ENCODE data around the gene COL26A1. TPM values are rescaled to one million over a fixed set of nuclear protein-coding genes. Genes with fewer than 3 reads are reported as not detected.
A peak's percentile ranks its signal among the peaks of the same experiment; 100 is the strongest.
"Not testable (repeated sequence)": the region's sequence is repeated elsewhere in the genome, so short reads cannot be mapped to it uniquely, and the experiment has no call there.

COL26A1 gene
- total RNA-seq, 2 experiments from 2014 or later = not detected

DNA sequence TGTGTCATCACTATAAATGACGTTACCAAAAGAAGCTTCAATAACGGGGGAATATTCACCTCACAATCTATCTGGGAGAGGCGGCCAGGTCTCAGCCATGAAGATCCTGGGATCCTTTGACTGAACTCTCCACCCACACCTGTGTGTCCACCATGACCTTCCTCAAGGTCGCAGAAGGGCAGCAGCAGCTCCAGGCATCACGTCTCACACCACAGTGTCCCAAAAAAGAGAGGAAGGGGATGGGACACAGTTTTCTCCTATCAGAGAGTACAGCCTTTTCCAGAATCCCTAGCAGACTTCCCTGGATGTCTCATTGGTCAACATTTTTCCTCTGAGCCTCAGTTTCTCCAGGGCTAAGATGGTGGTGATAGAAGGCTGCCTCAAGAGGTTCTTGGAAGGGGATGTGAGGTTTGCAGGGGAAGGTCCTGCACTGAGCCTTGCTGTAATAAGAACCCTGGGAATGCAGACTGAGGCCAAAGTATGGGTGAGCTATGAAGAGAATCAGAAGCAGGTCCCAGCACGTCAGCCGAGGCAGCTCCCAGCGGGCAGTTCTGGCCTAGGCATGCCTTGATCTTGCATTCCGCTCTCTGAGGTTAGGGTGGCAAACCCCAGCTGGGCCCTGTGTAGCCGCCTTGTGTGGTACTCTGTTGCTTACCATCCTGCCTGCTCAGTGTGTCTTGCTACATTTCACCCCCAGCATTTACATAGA is 63.8 kb downstream of the COL26A1 start:
- DNase-seq (no peak), ATAC-seq (ENCODE audit: low read depth) (no peak)
- Mint-ChIP-seq H3K9me3 (no peaks in the 10 kb centered on the region), H3K27ac (no peak overlapping the region), H3K27me3 (peaks cover 13% of the 10 kb centered on the region), H3K4me1 (peaks cover 9% of the 10 kb centered on the region), H3K4me3 (no peak overlapping the region), H3K36me3 (no peaks in the 10 kb centered on the region)
- POLR2A ChIA-PET = no interaction called here

DNA sequence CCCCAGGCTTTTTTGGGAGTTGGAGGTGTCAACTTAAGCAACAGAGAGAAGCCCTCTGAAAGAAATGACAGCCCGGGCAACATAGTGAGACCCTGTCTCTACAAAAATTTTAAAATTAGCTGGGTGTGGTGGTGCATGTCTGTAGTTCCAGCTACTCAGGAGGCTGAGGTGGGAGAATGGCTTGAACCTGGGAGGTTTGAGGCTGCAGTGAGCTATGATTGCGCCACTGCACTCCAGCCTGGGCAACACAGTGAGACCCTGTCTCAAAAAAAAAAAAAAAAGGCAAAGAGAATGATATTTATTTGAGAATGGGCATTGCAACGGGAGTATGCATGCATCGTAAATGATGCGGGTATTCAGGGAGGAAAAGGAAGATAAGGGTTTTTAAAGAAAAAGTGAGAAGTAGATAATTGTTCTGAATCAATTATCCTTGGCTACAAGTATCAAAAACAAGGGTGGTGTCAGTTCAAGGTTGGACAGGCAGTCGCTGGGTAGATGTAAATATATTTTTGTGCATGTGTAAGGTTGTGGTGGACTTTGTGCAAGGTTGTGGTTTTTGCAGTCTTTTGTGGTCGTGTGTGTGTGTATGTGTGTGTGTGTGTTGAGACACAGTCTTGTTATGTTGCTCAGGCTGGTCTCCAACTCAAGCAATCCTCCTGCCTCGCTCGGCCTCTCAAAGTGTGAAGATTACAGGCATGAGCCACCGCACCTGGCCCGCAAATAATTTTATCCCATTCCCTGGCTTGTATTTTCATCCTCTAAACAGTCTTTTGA is 65.6 kb downstream of the COL26A1 start:
- Mint-ChIP-seq H3K27me3 (peaks cover 19% of the 10 kb centered on the region), H3K27ac (peak overlapping the region; percentile 31), H3K4me1 (peaks cover 9% of the 10 kb centered on the region), H3K36me3 (no peaks in the 10 kb centered on the region), H3K9me3 (no peaks in the 10 kb centered on the region), H3K4me3 (no peak overlapping the region)
- no peak for ATAC-seq (ENCODE audit: low read depth)
- DNase-seq = no peak
- POLR2A ChIA-PET = no interaction called here

DNA sequence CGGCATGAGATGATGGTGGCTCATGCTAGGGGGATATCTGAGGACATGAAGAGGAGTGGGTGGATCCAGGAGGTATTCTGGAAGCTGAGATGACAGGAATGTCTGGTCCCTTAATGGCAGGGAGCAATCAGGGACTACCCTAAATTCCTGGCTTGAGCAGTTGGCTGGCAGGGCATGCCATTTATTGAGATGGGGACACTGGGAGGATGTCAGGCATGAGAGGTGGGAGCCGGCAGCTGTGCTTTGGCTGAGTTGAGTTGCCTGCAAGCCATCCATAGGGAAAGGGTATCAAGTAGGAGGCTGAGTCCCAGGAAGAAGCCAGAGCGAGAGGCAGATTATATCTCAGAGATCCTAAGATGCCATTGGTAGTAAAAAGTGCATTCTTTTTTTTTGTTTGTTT is 69.6 kb downstream of the COL26A1 start:
- ATAC-seq (ENCODE audit: low read depth) (no peak), DNase-seq (no peak)
- H3K36me3 Mint-ChIP-seq = no peaks in the 10 kb centered on the region
- no peak overlapping the region for H3K27ac Mint-ChIP-seq
- peaks cover 9% of the 10 kb centered on the region for H3K4me1 Mint-ChIP-seq
- H3K9me3 Mint-ChIP-seq = no peaks in the 10 kb centered on the region
- H3K4me3 Mint-ChIP-seq = no peak overlapping the region
- H3K27me3 Mint-ChIP-seq = peaks cover 25% of the 10 kb centered on the region
- POLR2A ChIA-PET = no interaction called here

DNA sequence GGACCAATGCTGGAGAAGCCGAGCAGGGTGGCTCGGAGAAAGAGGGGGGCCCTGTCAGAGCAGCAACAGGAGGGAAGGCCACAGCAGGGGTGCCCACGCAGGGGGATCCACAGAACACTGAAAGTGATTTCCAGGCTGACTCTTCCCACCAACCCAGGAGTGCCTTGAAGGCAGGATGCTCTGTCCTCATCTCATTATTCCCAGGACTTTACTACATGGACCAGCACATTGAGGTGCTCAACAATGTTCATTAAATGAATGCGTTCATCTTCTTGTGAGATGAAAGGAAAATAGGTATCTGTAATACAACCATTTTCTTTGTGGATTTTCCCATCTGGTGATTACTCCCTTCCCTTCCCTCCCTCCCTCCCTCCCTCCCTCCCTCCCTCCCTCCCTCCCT is 71.0 kb downstream of the COL26A1 start:
- Mint-ChIP-seq H3K36me3 (no peaks in the 10 kb centered on the region), H3K27ac (no peak overlapping the region), H3K27me3 (peaks cover 23% of the 10 kb centered on the region), H3K4me3 (no peak overlapping the region), H3K4me1 (peaks cover 3% of the 10 kb centered on the region), H3K9me3 (no peaks in the 10 kb centered on the region)
- DNase-seq = no peak
- no peak for ATAC-seq (ENCODE audit: low read depth)
- POLR2A ChIA-PET = no interaction called here

DNA sequence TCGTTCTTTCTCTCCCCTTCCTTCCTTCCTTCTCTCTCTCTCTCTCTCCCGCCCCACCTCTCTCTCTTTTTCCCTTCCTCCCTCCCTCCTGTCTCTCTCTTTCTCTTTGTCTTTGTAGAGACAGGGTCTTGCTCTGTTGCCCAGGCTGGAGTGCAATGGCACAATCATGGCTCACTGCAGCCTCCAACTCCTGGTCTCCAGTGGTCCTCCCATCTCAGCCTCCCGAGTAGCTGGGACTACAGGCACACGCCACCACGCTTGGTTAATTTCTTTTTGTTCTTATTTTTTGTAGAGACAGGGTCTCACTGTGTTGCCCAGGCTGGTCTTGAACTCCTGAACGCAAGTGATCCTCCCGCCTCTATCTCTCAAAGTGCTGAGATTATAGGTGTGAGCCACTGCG is 71.5 kb downstream of the COL26A1 start:
- peaks cover 23% of the 10 kb centered on the region for H3K27me3 Mint-ChIP-seq
- H3K4me1 Mint-ChIP-seq; H3K4me3 Mint-ChIP-seq; DNase-seq; ATAC-seq (ENCODE audit: low read depth); H3K27ac Mint-ChIP-seq; POLR2A ChIA-PET; H3K9me3 Mint-ChIP-seq; H3K36me3 Mint-ChIP-seq: not testable (repeated sequence)

DNA sequence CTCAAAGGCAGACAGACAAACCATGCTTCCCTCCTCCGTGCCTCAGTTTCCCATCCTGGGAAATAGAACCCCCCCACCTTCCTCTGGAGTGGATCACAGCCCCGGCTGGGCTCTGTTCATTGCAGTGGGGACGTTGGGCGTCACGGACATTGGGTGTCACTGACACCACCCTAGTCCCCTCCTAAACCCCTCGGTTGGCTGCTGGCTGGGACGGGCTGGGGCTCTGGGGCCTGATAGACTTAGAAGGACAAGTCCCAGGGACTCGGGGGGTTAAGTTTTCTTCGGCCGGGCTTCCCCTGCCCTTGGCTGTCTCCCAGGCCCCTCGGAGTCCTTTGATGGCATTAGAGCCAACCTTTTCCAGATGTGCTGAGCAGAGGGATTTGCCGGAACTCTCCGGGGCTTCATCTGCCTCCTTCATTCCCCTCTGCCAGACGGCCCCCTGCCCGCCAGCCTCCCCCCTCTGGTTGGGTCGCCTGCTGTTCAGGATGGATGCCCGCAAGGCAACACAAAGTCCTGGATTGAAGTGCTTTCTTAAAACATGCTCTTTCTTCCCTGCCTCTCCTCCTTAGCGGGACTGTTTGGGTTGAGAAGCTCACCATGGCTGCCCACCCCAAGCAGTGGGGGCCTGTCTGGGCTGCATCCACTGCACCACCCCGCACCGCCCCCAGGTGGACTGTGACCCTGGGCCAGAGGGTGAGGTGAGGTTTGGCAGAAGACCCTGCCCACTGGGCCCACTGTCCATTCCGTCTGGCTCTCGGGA is 73.0 kb downstream of the COL26A1 start:
- DNase-seq (no peak), ATAC-seq (ENCODE audit: low read depth) (no peak)
- Mint-ChIP-seq H3K27me3 (peaks cover 18% of the 10 kb centered on the region), H3K27ac (no peak overlapping the region), H3K4me1 (no peaks in the 10 kb centered on the region), H3K36me3 (no peaks in the 10 kb centered on the region), H3K4me3 (no peak overlapping the region), H3K9me3 (no peaks in the 10 kb centered on the region)
- POLR2A ChIA-PET = no interaction called here

- H3K4me3 Mint-ChIP-seq = no peak overlapping the region
- POLR2A ChIA-PET = interaction anchor here (0.8 kb wide), 1 partner anchor 637 kb away, joined by 3 read pairs; no protein-coding TSS in a partner anchor
- no peak overlapping the region for H3K27ac Mint-ChIP-seq
- no peak for ATAC-seq (ENCODE audit: low read depth)
- H3K27me3 Mint-ChIP-seq = peaks cover 19% of the 10 kb centered on the region
- no peaks in the 10 kb centered on the region for H3K36me3 Mint-ChIP-seq
- no peaks in the 10 kb centered on the region for H3K4me1 Mint-ChIP-seq
- no peaks in the 10 kb centered on the region for H3K9me3 Mint-ChIP-seq
- no peak for DNase-seq
These were observed 73.6 kb downstream of the COL26A1 start for GRCh38 chr7:101436221-101436735.

GRCh38 chr7:101436857-101437576 is 74.3 kb downstream of the COL26A1 start:
- H3K4me1 Mint-ChIP-seq = no peaks in the 10 kb centered on the region
- DNase-seq (no peak), ATAC-seq (ENCODE audit: low read depth) (no peak)
- POLR2A ChIA-PET = interaction anchor here (0.8 kb wide), 1 partner anchor 636 kb away, joined by 3 read pairs; no protein-coding TSS in a partner anchor
- H3K4me3 Mint-ChIP-seq = no peak overlapping the region
- H3K27me3 Mint-ChIP-seq = peaks cover 18% of the 10 kb centered on the region
- H3K36me3 Mint-ChIP-seq = no peaks in the 10 kb centered on the region
- H3K27ac Mint-ChIP-seq = no peak overlapping the region
- H3K9me3 Mint-ChIP-seq = no peaks in the 10 kb centered on the region

GRCh38 chr7:101441890-101442289 is 79.2 kb downstream of the COL26A1 start:
- no peaks in the 10 kb centered on the region for H3K9me3 Mint-ChIP-seq
- H3K4me1 Mint-ChIP-seq = peaks cover 4% of the 10 kb centered on the region
- DNase-seq (no peak), ATAC-seq (ENCODE audit: low read depth) (no peak)
- H3K36me3 Mint-ChIP-seq = no peaks in the 10 kb centered on the region
- H3K27ac Mint-ChIP-seq = no peak overlapping the region
- H3K27me3 Mint-ChIP-seq = peaks cover 14% of the 10 kb centered on the region
- no peak overlapping the region for H3K4me3 Mint-ChIP-seq
- POLR2A ChIA-PET = no interaction called here

DNA sequence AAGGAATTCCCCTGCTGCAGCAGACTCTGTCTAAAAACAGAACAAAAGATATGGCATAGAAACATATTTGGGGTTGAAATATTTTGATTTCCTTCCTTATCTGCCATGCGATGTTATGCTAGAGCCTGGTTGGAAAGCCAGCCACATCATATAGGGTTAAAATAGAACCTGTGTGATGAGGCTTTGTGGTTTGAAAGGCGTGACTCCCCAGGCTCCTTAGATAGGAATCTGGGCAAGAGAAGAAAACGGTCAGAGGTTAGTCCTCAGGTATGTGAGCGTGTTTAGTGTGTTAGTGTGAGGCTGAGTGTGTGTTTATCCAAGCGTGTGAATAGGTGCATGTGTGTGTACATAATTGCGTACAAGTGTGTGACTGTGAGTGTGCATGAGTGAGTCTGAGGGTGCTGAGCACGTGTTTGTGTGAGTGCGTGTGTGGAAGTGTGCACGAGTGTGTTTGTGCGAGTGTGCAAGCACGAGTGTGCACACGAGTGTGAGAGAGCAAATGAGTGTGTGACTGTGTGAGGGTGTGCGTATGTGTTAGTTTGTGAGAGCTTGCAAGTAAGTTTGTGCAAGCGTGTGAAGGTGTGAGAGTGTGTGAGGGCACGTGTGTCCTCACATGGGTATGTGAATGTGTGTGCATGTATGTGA is 79.9 kb downstream of the COL26A1 start:
- peaks cover 12% of the 10 kb centered on the region for H3K27me3 Mint-ChIP-seq
- H3K9me3 Mint-ChIP-seq = no peaks in the 10 kb centered on the region
- H3K4me3 Mint-ChIP-seq = no peak overlapping the region
- H3K4me1 Mint-ChIP-seq = peaks cover 4% of the 10 kb centered on the region
- POLR2A ChIA-PET = no interaction called here
- H3K27ac Mint-ChIP-seq = no peak overlapping the region
- no peak for DNase-seq
- H3K36me3 Mint-ChIP-seq = no peaks in the 10 kb centered on the region
- no peak for ATAC-seq (ENCODE audit: low read depth)

- no peaks in the 10 kb centered on the region for H3K9me3 Mint-ChIP-seq
- no peak overlapping the region for H3K27ac Mint-ChIP-seq
- peaks cover 4% of the 10 kb centered on the region for H3K27me3 Mint-ChIP-seq
- H3K4me3 Mint-ChIP-seq = no peak overlapping the region
- no peaks in the 10 kb centered on the region for H3K4me1 Mint-ChIP-seq
- H3K36me3 Mint-ChIP-seq = no peaks in the 10 kb centered on the region
- ATAC-seq (ENCODE audit: low read depth) (no peak), DNase-seq (no peak)
- POLR2A ChIA-PET = interaction anchor here (0.7 to 1.1 kb wide), 2 partner anchors 30 to 57 kb away, joined by 3 to 4 read pairs; no protein-coding TSS in a partner anchor
These were observed 87.4 kb downstream of the COL26A1 start for GRCh38 chr7:101450064-101450463.

- POLR2A ChIA-PET = no interaction called here
- H3K36me3 Mint-ChIP-seq = no peaks in the 10 kb centered on the region
- peaks cover 6% of the 10 kb centered on the region for H3K27me3 Mint-ChIP-seq
- no peaks in the 10 kb centered on the region for H3K4me1 Mint-ChIP-seq
- DNase-seq (no peak), ATAC-seq (ENCODE audit: low read depth) (no peak)
- no peak overlapping the region for H3K27ac Mint-ChIP-seq
- H3K4me3 Mint-ChIP-seq = no peak overlapping the region
- no peaks in the 10 kb centered on the region for H3K9me3 Mint-ChIP-seq
These were observed 90.9 kb downstream of the COL26A1 start for GRCh38 chr7:101453617-101454016.

Measured in activated naive CD8-positive, alpha-beta T cell treated with anti-CD3 and anti-CD28 coated beads, Interleukin-2, amount 10 ng/mL, durations not matched to agents 7 days and 5 days (primary cell).